Measurements from ENCODE around the gene SRP68.

Gene SRP68

DNA sequence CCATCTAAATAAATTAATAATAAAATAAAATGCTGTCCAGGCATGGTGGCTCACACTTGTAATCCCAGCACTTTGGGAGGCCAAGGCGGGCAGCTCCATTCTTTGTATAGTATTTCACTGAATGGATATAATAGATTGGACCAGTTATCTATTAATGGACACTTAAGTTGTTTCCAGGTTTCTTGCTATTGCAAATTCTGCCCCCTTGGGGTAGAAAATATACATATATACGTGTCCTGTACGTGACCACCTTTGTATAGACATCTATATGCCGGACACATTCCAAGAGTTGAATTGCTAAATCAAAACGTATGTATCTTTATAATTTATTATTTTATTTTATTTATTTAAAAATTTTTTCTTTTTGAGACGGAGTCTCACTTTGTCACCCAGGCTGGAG lies 35.2 kb upstream of the SRP68 start:
- no peak overlapping the region for H3K4me3 ChIP-seq (ENCODE audit: control insufficient read depth, low read depth, low read length)
- DNase-seq (ENCODE audit: low read depth): no peak
- TF ChIP-seq, protein P1, sequence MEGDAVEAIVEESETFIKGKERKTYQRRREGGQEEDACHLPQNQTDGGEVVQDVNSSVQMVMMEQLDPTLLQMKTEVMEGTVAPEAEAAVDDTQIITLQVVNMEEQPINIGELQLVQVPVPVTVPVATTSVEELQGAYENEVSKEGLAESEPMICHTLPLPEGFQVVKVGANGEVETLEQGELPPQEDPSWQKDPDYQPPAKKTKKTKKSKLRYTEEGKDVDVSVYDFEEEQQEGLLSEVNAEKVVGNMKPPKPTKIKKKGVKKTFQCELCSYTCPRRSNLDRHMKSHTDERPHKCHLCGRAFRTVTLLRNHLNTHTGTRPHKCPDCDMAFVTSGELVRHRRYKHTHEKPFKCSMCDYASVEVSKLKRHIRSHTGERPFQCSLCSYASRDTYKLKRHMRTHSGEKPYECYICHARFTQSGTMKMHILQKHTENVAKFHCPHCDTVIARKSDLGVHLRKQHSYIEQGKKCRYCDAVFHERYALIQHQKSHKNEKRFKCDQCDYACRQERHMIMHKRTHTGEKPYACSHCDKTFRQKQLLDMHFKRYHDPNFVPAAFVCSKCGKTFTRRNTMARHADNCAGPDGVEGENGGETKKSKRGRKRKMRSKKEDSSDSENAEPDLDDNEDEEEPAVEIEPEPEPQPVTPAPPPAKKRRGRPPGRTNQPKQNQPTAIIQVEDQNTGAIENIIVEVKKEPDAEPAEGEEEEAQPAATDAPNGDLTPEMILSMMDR (IDR thresholded peaks at IDR 0.05; ENCODE audit: control insufficient read depth, insufficient read depth, low read depth, low read length, missing control alignments): peak; percentile 9

DNA sequence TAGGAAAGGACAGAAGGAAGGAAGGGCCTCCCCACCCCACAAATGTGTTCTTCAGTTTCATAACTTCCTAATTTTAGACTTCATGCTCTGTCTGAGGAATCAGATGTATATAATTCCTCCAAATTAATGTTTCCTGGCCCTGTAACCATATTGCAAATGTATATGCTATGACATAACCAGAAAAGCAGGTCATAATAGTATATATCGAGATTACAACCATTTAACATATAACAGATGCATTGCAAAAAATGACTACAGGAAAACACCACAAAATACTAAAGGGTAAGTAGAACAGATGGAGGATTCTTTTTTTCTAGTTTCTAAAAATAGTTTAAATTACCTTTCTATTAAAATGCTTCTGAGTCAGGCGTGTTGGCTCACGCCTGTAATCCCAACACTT lies 34.4 kb upstream of the SRP68 start:
- no peak for DNase-seq (ENCODE audit: low read depth)
- no peak overlapping the region for H3K4me3 ChIP-seq (ENCODE audit: control insufficient read depth, low read depth, low read length)
- TF ChIP-seq, protein P1 (IDR thresholded peaks at IDR 0.05; ENCODE audit: control insufficient read depth, insufficient read depth, low read depth, low read length, missing control alignments): no peak

DNA sequence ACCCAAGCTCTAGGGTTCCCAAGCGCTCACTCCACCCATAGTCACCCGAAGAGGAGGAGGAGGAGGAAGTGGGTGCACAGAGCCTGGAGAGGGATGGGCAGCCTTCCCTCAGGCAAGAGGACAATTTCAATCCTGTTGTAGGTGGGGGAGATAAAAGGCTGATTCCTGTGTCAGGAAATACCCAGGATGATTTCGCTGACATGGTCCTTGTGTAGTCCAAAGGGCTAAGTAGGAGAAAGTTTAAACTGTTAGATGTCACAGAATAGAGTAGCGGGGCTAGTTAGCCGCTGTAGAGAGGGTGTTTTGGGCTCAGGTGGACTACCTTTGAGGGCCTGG lies 32.5 kb upstream of the SRP68 start:
- no peak overlapping the region for H3K4me3 ChIP-seq (ENCODE audit: control insufficient read depth, low read depth, low read length)
- TF ChIP-seq, protein P1 (IDR thresholded peaks at IDR 0.05; ENCODE audit: control insufficient read depth, insufficient read depth, low read depth, low read length, missing control alignments): no peak
- DNase-seq (ENCODE audit: low read depth): no peak

DNA sequence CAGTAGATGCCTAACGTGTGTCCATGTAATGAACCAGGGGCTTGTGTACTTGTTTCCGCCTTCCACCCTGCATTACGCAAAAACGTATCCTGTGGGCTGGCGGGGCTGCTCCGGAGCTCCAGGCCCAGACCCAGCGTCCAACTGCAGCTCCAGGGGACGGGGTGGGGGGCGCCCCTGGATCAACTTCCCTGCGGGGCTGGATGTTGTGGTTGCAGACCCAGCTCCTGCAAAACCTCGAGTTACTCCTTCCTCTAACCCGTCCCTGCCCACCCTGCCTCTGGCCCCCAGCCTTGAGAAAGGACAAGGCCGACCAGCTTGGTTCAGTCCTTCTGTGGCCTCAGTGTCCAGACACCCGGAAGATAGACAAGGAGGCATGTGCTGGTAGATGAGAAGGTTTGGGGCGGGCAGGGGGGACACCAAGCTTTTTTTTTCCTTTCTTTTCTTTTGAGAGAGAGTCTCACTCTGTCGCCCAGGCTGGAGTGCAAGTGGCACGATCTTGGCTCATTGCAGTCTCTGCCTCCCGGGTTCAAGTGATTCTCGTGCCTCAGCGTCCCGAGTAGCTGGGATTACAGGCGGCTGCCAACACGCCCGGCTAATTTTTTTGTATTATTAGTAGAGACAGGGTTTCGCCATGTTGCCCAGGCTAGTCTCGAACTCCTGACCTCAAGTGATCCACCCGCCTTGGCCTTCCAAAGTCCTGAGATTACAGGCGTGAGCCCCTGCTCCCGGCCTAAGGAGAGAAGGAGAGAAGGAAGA lies 32.0 kb upstream of the SRP68 start:
- H3K4me3 ChIP-seq (ENCODE audit: control insufficient read depth, low read depth, low read length): peak overlapping the region; percentile 87
- no peak for DNase-seq (ENCODE audit: low read depth)
- TF ChIP-seq, protein P1 (IDR thresholded peaks at IDR 0.05; ENCODE audit: control insufficient read depth, insufficient read depth, low read depth, low read length, missing control alignments): no peak

DNA sequence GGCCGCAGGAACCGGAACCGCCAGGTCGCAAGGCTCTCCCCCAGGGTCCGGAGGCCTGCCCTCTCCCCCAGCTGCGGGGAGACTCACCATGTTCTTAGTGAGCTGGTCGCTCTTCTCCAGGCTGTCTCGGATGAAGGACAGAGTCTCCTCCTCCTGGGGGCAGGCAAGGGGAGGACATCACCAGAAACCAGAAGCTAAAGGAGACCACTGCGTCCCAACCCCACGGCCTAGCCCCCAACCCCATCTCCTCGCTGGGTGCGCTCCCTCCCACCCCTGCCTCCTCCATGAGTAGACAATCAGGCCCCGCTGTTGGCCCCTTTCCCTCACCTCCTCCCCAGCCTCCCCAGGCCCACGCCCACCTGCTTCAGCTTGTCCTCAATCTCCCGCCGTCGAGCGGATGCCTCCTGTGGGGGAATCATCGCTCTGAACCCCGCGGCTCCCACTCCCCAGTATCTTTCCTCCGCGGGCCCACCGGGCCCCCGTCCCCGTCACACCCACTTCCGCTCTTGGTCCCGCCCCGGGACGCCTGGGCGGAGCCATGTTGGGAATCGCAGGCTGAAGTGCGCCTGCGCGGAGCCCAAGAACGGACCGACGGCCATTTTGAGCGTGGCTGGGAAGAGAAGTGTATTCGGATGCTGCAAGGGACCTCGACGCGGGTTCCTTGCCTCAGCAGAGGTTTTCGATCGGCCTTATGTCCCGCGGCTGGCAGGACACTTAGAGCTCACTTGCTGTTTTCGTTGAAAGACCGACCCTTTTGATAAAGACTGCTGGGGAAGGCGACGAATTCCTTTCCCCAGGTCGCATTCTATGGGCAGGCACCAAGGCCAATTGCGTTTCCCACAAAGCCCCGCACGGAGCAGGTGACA lies 31.2 kb upstream of the SRP68 start, which contains the start of gene EXOC7:
TSS of gene EXOC7 (minus strand) at position 514 of the 866 bp plus-strand sequence. CDS start at position 419, 95 bp downstream.
- peak; percentile 52 for DNase-seq (ENCODE audit: low read depth)
- TF ChIP-seq, protein P1 (IDR thresholded peaks at IDR 0.05; ENCODE audit: control insufficient read depth, insufficient read depth, low read depth, low read length, missing control alignments): peak; percentile 21
- peak within 1 kb of the TSS; percentile 87 for H3K4me3 ChIP-seq (ENCODE audit: control insufficient read depth, low read depth, low read length)

DNA sequence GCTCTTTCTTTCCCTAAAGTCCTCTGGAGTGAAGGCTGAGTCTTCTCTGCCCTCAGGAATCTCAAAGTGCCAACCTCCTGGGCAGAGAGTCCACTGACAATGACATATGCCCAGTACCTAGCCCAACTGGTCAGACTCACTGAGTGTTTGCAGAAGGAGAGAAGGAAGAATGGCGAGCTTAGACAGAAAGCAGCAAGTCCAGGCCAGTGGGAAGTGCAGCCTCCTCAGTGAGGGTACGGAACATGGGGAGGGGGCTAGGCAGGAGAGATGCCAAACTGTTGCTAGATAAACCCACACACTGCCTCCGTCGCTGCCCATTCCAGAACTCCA lies 30.6 kb upstream of the SRP68 start:
- DNase-seq (ENCODE audit: low read depth): no peak
- peak overlapping the region; percentile 87 for H3K4me3 ChIP-seq (ENCODE audit: control insufficient read depth, low read depth, low read length)
- TF ChIP-seq, protein P1 (IDR thresholded peaks at IDR 0.05; ENCODE audit: control insufficient read depth, insufficient read depth, low read depth, low read length, missing control alignments): no peak
